GM18870 (cell line): Measurements from ENCODE around the gene EIF3L.

ENCODE experiments used
- ATAC-seq: cut with Tn5 transposase; IDR thresholded peaks from one replicate; pipeline ENCODE4 v1.9.1; 2021; ENCODE audit warnings: moderate library complexity; ENCODE audit not compliant: unreplicated experiment

The EIF3L gene

GRCh38 chr22:37850801-37851200 lies 1.6 kb downstream of the EIF3L start:
- ATAC-seq: no peak

- ATAC-seq: no peak
These were observed 3.2 kb downstream of the EIF3L start for GRCh38 chr22:37852418-37852817.

- ATAC-seq: no peak
These were observed 5.7 kb downstream of the EIF3L start for GRCh38 chr22:37854946-37855345.

DNA sequence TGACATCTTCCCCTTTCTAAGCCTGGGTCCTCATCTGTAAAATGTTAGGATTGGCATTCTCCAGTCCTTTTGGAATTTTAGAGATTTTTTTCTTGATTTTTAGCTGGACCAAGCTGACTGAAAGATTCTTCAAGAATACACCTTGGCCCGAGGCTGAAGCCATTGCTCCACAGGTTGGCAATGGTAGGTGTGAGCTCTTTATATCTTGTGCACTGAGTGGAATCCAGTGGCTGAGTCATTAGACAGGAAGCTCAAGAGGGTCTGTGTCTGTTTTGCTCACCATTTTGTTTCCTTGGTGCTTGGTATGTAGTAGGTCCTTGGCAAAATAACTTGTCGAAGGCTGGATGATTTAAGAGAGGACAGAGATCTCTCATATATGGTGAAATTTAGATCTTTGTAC lies 6.2 kb downstream of the EIF3L start:
- ATAC-seq: no peak

GRCh38 chr22:37860796-37861421 lies 11.7 kb downstream of the EIF3L start:
- no peak for ATAC-seq

- no peak for ATAC-seq
These were observed 13.5 kb downstream of the EIF3L start for GRCh38 chr22:37862570-37863325.

GRCh38 chr22:37865510-37865909 lies 16.3 kb downstream of the EIF3L start:
- no peak for ATAC-seq

DNA sequence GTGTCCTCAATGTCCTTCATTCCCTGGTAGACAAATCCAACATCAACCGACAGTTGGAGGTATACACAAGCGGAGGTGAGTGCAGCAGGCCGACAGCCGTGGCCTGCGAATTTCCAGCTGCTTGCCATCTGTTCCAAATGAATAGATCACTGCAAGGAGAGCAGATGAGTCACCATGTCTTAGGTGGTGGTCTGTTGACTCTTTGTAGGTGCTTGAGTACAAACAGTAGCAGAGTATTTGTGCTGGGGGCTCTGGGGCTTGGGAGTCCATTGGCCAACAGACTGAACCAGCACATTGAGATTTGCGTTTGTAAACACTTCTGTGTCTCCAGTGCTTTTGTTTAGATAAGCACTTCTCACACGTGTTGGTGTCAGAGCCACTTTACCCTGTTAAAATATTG lies 21.1 kb downstream of the EIF3L start:
- ATAC-seq: no peak

GRCh38 chr22:37880668-37881440 lies 31.6 kb downstream of the EIF3L start:
- ATAC-seq: no peak

DNA sequence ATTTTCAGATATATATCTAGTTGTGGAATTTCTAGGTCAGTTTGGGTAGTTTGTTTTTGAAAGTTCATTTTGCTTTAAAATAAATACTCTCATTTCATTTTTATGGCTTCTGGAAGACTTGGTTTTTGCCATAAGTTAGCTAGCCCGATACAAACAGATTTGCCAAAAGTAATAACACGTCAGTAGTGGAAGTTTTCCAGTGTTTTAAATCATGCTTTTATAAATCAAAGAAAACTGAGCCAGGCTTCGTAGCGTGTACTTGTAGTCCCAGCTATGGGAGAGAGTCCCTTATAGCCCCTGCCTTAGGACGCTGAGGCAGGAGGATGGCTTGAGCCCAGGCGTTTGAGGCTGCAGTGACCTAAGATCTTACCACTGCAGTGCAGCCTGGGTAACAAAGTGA lies 35.2 kb downstream of the EIF3L start:
- no peak for ATAC-seq

- no peak for ATAC-seq
These were observed 38.6 kb downstream of the EIF3L start for GRCh38 chr22:37887584-37888378.

GRCh38 chr22:37891926-37892325 lies 42.7 kb downstream of the EIF3L start:
- no peak for ATAC-seq

DNA sequence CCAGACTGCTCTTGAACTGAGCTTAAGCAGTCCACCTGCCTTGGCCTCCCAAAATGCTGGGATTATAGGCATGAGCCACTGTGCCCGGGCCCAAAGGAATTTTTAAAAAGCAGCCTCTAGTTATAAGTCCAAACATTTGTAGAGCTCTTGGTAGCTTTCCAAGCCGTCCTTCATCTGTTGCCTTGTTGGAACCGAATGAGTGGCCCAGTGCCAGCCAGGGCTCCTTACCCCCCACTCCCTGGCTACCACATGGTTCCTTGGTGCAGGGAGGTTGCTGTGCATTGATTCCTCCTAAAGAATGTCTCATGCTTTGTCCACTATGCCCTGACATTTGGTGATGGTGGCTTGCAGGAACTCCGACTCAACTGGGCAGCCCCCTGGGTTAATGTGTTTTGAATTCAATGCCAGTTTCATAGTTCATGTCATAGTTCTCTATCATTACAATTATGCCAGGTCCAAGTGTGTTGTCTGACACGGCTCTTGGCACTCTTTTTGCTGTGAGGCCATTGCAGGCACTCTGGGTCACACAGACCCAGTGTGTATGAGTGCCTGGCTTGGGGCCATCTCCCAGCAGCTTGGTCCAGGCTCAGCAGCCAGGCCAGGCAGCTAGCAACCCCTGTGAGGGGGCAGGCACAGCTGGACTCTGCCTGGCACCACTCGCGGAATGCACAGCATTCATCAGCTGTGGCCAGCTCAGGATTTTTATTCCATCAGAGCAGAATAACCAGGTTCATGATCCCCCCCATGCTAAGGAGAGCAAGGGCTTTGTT lies 43.5 kb downstream of the EIF3L start:
- ATAC-seq: no peak

DNA sequence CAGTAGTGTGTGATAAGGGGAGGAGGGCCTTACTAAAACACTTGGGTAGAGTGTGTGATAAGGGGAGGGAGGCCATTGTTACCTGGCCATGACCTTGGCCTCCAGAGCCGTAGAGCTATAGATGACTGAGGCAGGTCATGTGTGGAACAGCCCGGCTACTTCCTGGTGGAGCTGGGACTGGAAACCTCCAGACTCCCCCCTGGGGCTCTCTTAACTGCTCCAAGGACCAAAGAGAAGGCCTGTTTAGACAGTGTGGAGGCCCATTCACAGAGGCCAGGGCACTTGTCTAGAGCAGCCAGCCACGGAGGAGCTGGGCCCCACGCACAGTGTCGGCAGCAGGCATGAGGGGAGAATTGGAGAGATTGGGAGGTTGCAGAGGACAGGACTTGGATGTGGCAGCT lies 44.4 kb downstream of the EIF3L start:
- no peak for ATAC-seq

GRCh38 chr22:37894939-37895670 lies 45.9 kb downstream of the EIF3L start:
- ATAC-seq: no peak

DNA sequence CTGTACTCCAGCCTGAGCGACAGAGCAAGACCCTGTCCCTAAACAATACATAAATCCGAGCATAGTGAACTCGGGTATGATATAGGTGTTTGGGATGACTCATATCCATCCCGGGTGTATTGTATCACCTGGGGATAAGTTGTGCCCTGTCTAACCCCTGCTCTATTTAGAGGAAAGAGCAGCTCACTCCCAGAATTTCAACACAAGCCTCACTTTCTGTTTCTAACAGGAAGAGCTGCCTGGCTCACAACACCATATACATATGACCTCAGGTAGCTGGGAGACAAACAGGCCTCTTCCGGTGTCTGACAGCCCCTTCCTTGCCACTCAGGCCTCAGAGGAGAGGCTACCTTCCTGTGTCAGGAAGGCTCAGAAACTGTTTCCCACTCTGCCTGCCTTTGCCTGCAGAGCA lies 47.0 kb downstream of the EIF3L start:
- ATAC-seq: peak; percentile 61

GRCh38 chr22:37896939-37897338 lies 47.7 kb downstream of the EIF3L start:
- no peak for ATAC-seq

DNA sequence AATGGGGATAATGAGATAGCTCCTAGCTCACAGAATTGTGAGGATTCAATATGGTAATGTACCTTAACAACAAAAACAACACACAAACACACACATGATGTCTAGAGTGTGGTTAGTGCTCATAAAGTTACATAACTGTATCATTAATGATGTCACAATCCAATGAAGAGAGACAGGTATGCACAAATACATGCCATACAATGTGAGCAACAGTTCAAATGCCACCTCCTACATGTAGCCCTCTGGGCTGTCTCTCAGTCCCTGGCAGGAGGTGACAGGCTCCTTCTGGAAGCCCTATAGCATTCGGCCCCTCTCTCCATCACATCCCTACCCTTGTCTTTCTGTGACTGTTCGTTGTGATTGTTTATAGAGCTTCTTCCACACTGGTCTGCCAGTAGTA lies 48.6 kb downstream of the EIF3L start:
- no peak for ATAC-seq

DNA sequence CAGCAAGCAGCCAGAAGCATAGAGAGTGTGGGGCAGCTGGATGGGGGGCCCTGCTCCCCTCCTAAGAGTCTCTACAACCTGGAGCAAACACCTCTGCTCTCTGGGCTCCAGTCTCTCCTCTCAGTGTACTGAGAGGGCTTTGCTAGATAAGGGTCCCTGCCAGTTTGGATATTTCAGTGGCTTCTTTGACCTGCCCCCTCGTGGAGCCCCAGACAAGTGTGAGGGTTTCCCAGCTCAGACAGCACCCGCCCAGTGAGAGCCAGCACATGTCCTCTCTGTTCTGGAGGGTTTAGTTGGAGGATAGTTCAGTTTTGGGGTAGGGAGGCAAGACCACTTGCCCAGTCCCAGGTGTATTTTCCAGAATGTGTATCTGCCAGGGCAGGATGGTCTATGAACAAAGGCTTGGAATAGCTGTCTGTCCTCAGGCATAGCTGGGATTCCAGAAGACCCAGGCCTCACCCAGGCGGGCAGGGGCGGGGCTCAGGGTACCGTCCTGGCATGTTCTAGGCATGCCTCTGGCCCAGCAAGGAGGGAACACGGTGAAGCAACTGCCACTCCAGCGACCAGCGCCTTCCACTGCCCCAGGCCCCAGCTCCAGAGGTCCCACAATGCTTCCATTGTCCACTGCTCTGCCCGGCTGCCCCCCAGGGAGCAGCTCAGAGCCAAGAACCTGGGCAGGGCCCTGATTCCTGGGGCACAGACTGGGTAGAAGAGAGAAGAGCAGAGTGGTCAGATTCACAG lies 49.4 kb downstream of the EIF3L start:
- ATAC-seq: no peak
